ENCODE results near the gene CCL17. TPM values are rescaled to one million over a fixed set of nuclear protein-coding genes. Genes with fewer than 3 reads are reported as not detected.

Gene CCL17
- total RNA-seq, 2 donors from 2014 or later = not detected

GRCh38 chr16:57367116-57367752 lies 37.3 kb upstream of the CCL17 start:
- no peaks in the 10 kb centered on the region for H3K4me1 ChIP-seq
- no peaks in the 10 kb centered on the region for H3K36me3 ChIP-seq
- no peak overlapping the region for H3K27ac ChIP-seq
- intact Hi-C loops (cut with DNase I) = no loop called here
- no peak for DNase-seq
- no peak overlapping the region for H3K9ac ChIP-seq (ENCODE audit: low read depth in 2 of 2, low read length in 2 of 2)
- H3K27me3 ChIP-seq = no peaks in the 10 kb centered on the region
- H3K4me3 ChIP-seq = no peak overlapping the region
- no peaks in the 10 kb centered on the region for H3K9me3 ChIP-seq
- no peak for TF ChIP-seq CTCF (IDR thresholded peaks at IDR 0.05)

GRCh38 chr16:57371494-57372371 lies 32.8 kb upstream of the CCL17 start:
- Histone ChIP-seq H3K27ac (no peak overlapping the region), H3K4me3 (peak overlapping the region; percentile 26), H3K36me3 (no peaks in the 10 kb centered on the region), H3K9me3 (no peaks in the 10 kb centered on the region), H3K9ac (ENCODE audit: low read depth in 2 of 2, low read length in 2 of 2) (peak overlapping the region; percentile 27 to 65), H3K27me3 (no peaks in the 10 kb centered on the region), H3K4me1 (no peaks in the 10 kb centered on the region)
- intact Hi-C loops (cut with DNase I) = no loop called here
- TF ChIP-seq CTCF (IDR thresholded peaks at IDR 0.05) = no peak
- DNase-seq = peak; percentile 55

GRCh38 chr16:57372372-57373116 lies 32.0 kb upstream of the CCL17 start, which contains the start of gene CX3CL1:
TSS of gene CX3CL1 (plus strand) at chr16:57372490. CDS start at chr16:57372569, 79 bp downstream.
- peak within 1 kb of the TSS; percentile 26 for H3K4me3 ChIP-seq
- TF ChIP-seq CTCF (IDR thresholded peaks at IDR 0.05) = no peak
- no peaks in the 10 kb centered on the region for H3K27me3 ChIP-seq
- H3K4me1 ChIP-seq = no peaks in the 10 kb centered on the region
- no peaks in the 10 kb centered on the region for H3K36me3 ChIP-seq
- H3K9ac ChIP-seq (ENCODE audit: low read depth in 2 of 2, low read length in 2 of 2) = peak within 1 kb of the TSS; percentile 53 to 65
- no peaks in the 10 kb centered on the region for H3K9me3 ChIP-seq
- peak within 1 kb of the TSS; percentile 35 for H3K27ac ChIP-seq
- peak; percentile 81 for DNase-seq
- intact Hi-C loops (cut with DNase I) = no loop called here

- DNase-seq = no peak
- H3K4me1 ChIP-seq = no peaks in the 10 kb centered on the region
- H3K36me3 ChIP-seq = no peaks in the 10 kb centered on the region
- H3K4me3 ChIP-seq = peak overlapping the region; percentile 26
- H3K27ac ChIP-seq = no peak overlapping the region
- peak overlapping the region; percentile 53 to 65 for H3K9ac ChIP-seq (ENCODE audit: low read depth in 2 of 2, low read length in 2 of 2)
- H3K27me3 ChIP-seq = no peaks in the 10 kb centered on the region
- intact Hi-C loops (cut with DNase I) = no loop called here
- no peaks in the 10 kb centered on the region for H3K9me3 ChIP-seq
- no peak for TF ChIP-seq CTCF (IDR thresholded peaks at IDR 0.05)
Measured at GRCh38 chr16:57373117-57373947, 31.2 kb upstream of the CCL17 start.

All from colonic mucosa (tissue), 4 donors.